Stimulated activated naive CD4-positive, alpha-beta T cell (primary cell): Measurements from ENCODE around the gene ENG.
A peak's percentile ranks its signal among the peaks of the same experiment; 100 is the strongest.
"Not testable (repeated sequence)": the region's sequence is repeated elsewhere in the genome, so short reads cannot be mapped to it uniquely, and the experiment has no call there.

Experiments used
- DNase-seq, 6 experiments: peaks; one replicate each; lab custom pipeline; 2025; lab: John Stamatoyannopoulos, UW

ENG gene

GRCh38 chr9:127854184-127854806 lies at the start of gene ENG:
TSS of gene ENG (minus strand) at chr9:127854658. CDS start at chr9:127854355, 303 bp downstream.
- DNase-seq: peak in 2 of 6 experiments; percentile 10 to 11

- peak in 4 of 6 experiments; percentile 33 to 70 (median 46) for DNase-seq
Measured at GRCh38 chr9:127903557-127904475, 49.4 kb upstream of the ENG start.

- peak in 4 of 6 experiments; percentile 27 to 63 (median 56) for DNase-seq
Measured at GRCh38 chr9:127899128-127899943, 44.9 kb upstream of the ENG start, which contains the start of gene ST6GALNAC6. TSS of gene ST6GALNAC6 (minus strand) at chr9:127899603. CDS start at chr9:127897981, 1,622 bp downstream.

- DNase-seq: no peak
Measured at GRCh38 chr9:127898433-127899127, 44.1 kb upstream of the ENG start.

- peak in 3 of 6 experiments; percentile 13 to 42 (median 24) for DNase-seq
Measured at GRCh38 chr9:127897193-127897692, 42.8 kb upstream of the ENG start.

- DNase-seq: no peak
Measured at GRCh38 chr9:127896395-127897192, 42.1 kb upstream of the ENG start.

- DNase-seq: no peak
Measured at GRCh38 chr9:127895811-127896210, 41.4 kb upstream of the ENG start.

GRCh38 chr9:127893392-127893791 lies 38.9 kb upstream of the ENG start:
- DNase-seq: no peak

GRCh38 chr9:127892831-127893230 lies 38.4 kb upstream of the ENG start:
- DNase-seq: no peak

- DNase-seq: no peak
Measured at GRCh38 chr9:127890053-127890452, 35.6 kb upstream of the ENG start.

GRCh38 chr9:127887792-127888191 lies 33.3 kb upstream of the ENG start:
- DNase-seq: no peak

- no peak for DNase-seq
Measured at GRCh38 chr9:127886401-127886972, 32.0 kb upstream of the ENG start.

GRCh38 chr9:127885508-127886281 lies 31.2 kb upstream of the ENG start:
- DNase-seq: no peak

- DNase-seq: no peak
Measured at GRCh38 chr9:127884976-127885490, 30.6 kb upstream of the ENG start.

GRCh38 chr9:127884427-127884911 lies 30.0 kb upstream of the ENG start:
- no peak for DNase-seq

- no peak for DNase-seq
Measured at GRCh38 chr9:127883959-127884358, 29.5 kb upstream of the ENG start.

- DNase-seq: not testable (repeated sequence)
Measured at GRCh38 chr9:127881715-127882114, 27.3 kb upstream of the ENG start.

- DNase-seq: no peak
Measured at GRCh38 chr9:127880143-127880542, 25.7 kb upstream of the ENG start.
